Activated CD4-positive, CD25-positive, alpha-beta regulatory T cell treated with anti-CD3 and anti-CD28 coated beads, Interleukin-2, amount 50 U/mL, for 72 hours (primary cell): ENCODE data around the gene RASSF10.

ENCODE experiments used
- DNase-seq: peaks from one replicate; pipeline ENCODE4 v3.0.0; 2021

The RASSF10 gene

GRCh38 chr11:12995188-12995587 lies 13.9 kb upstream of the RASSF10 start:
- DNase-seq, result no peak

GRCh38 chr11:12995823-12996222 lies 13.3 kb upstream of the RASSF10 start:
- DNase-seq, result no peak

GRCh38 chr11:12997168-12997567 lies 11.9 kb upstream of the RASSF10 start:
- no peak for DNase-seq

GRCh38 chr11:12998336-12998735 lies 10.8 kb upstream of the RASSF10 start:
- no peak for DNase-seq

DNA sequence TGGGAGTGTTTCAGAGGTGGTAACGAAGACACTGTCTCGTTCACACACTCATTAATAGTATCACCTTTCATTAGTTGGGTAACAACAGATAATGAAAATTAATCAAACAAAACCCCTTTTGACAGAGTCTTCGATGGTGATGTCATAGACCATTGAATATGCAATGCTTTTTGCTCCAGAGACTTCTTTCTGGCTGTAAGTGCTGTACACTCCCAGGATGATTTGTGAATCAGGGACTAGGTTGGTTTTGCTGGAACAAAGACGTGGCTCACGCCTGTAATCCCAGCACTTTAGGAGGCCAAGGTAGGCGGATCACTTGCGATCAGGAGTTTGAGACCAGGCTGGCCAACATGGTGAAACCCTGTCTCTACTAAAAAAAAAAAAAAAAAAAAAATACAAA lies 9.5 kb upstream of the RASSF10 start:
- DNase-seq, result no peak

DNA sequence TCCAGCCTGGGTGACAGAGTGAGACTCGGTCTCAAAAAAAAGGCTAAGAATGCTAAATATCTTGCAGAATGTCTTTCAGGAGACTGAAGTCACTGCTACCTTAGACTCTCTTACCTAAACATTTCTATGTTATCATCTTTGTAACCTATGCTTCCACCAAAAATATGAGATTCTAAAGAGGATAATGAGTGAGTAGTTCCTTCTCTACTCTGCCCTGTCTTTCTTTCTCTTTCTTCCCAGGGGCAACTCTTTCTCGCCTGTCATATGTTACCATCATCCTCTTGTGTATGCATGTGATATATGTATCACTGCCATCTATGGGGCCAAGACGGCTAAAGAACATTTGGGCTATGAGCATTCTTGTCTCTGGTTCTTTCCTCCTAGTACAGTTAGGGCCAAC lies 9.0 kb upstream of the RASSF10 start:
- no peak for DNase-seq

DNA sequence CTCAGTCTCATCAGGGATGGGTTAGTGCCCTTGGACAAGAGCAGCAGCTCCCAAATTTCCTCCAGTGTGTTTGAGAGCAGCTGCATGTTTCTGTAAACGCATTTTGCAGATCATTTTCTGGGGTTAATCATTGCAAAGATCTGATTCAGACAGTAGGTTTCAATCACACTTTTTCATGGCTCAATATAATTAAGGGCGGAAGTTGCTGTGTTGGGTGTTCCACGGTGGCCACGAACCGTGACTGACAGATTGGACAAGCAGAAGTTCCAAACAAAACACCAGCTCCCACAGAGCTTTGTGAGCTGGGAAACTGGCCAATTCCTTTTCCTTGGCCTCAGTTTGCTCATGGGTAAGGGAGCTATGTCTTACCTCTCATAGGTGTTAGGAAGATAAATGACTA lies 8.4 kb upstream of the RASSF10 start:
- DNase-seq, result no peak

DNA sequence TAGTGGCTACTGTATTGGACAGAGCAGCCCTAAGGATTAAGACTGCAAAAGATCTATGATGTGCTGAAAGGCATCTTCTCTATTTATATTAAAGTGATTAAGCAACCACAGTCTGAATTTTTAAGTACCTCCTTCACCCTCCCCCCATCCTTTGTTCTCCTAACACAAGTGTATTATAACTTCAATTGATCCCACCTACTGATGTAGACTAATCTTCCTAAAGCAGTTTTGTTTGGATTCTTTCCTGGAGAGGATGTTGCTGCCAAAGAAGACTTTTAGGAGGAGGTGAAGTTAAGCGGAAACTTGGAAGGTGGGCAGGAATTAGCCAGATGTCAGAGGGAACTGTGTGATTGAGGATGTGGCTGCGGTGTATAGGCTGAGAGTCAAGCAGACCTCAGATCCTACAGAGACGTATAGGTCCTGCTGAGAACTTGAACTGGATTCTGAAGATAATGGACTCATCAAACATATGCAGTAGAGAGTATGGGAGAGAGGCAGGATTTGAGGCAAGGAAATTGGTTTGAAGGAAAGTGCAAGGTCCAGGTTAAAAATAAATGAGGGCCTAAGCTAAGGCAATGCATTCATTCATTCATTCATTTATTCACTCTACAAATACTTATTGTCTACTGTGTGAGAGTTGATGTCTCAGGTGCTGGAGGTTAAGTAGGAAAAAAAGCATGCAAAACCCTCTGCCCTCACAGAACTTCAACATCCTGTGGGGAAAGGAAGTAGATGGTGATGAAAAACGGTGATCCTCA lies 5.2 kb upstream of the RASSF10 start:
- no peak for DNase-seq

- DNase-seq, result no peak
These were observed 1.7 kb upstream of the RASSF10 start for GRCh38 chr11:13007182-13008060.

- no peak for DNase-seq
These were observed 1.1 kb upstream of the RASSF10 start for GRCh38 chr11:13008061-13008435.

DNA sequence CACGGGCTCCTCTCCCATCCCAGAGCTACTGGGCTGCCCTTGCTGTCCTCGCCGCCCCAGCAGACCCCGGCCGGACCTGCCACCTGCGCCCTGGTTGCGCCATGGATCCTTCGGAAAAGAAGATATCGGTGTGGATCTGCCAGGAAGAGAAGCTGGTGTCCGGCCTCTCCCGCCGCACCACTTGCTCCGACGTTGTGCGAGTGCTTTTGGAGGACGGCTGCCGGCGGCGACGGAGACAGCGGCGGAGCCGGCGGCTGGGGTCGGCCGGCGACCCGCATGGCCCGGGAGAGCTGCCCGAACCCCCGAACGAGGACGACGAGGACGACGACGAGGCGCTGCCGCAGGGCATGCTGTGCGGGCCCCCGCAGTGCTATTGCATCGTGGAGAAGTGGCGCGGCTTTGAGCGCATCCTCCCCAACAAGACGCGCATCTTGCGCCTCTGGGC lies 382 bp downstream of the RASSF10 start:
- DNase-seq, result no peak

DNA sequence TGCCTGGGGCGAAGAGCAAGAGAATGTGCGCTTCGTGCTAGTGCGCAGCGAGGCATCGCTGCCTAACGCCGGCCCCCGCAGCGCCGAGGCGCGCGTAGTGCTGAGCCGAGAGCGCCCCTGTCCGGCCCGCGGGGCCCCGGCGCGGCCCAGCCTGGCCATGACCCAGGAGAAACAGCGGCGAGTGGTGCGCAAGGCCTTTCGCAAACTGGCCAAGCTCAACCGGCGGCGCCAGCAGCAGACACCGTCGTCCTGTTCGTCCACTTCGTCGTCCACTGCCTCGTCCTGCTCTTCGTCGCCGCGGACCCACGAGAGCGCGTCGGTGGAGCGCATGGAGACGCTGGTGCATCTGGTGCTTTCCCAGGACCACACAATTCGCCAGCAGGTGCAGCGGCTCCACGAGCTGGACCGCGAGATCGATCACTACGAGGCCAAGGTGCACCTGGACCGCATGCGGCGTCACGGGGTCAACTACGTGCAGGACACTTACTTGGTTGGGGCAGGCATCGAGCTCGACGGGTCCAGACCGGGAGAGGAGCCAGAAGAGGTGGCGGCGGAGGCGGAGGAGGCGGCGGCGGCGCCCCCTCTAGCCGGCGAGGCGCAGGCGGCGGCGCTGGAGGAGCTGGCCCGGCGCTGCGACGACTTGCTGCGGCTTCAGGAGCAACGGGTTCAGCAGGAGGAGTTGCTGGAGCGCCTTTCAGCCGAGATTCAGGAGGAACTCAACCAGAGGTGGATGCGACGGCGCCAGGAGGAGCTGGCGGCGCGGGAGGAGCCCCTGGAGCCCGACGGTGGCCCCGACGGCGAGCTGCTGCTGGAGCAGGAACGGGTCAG lies 1.0 kb downstream of the RASSF10 start:
- no peak for DNase-seq

GRCh38 chr11:13010749-13011465 lies 1.8 kb downstream of the RASSF10 start:
- no peak for DNase-seq

DNA sequence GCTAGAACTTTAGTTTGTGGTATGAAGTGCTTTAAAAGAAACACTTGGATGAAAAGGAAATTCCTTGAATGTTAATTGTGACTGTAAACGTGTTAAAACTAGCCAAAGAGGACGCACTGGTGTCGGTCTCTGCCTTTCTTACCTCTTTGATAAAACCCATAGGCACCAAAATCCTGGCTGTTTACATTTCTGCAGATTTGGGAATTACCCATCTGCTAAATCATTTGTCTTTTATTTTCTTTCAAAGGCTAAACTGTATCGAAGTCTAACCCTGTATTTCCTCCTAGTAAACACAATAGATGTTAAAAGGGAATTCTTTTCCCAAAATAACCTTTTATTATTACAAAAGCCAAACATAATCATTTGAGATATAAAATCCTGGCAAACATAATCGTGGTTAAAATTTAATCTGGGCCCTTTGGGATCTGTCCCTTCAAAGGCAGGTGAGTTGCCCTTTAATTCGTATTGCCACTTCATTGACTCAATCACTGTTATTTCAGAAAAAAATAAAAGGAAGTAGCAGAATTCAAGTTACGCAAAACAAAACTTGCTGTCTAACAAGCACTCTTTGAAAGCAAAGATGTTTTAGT lies 2.4 kb downstream of the RASSF10 start:
- DNase-seq, result no peak

DNA sequence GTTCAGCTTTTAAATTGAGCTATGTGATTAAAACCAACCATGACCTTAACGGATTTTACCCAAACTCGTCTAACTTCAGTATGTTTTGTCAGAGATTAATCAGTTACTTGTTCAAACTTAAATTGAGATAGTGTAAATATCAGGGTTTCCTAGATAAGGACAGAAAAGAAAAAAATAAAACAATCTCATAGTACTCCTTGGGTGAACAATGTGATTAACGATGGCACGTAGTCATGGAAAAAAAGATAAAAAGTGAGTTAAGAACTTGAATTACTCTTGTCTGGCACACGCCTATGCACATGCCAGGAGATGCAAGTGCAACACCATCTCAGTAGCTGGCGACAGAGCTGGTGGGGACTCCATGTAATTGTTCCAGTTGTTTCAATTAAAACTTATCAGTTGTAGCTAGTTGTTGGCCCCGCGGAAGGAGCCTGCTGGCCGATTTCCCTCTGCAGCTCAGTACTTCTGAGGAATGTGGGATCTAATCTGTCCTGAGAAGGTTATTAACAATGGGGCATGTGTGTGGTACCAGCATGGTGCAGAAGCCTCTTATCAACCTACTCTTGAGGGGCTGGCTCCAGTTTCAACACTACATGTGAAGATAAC lies 3.0 kb downstream of the RASSF10 start:
- no peak for DNase-seq

- DNase-seq, result no peak
These were observed 4.0 kb downstream of the RASSF10 start for GRCh38 chr11:13013054-13013488.

GRCh38 chr11:13015753-13016152 lies 6.6 kb downstream of the RASSF10 start:
- no peak for DNase-seq

GRCh38 chr11:13016415-13016814 lies 7.3 kb downstream of the RASSF10 start:
- DNase-seq, result no peak

DNA sequence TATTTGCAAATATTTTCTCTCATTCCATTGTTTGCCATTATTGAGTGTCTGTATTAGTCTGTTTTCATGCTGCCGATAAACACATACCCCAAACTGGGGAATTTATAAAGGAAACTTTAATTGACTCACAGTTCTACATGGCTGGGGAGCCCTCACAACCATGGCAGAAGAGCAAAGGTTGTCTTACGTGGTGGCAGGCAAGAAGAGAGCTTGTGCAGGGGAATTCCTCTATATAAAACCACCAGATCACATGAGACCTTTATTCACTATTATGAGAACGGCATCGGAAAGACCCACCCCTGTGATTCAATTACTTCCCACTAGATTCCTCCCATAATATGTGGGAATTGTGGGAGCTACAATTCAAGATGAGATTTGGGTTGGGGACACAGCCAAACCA lies 10.2 kb downstream of the RASSF10 start:
- no peak for DNase-seq

- DNase-seq, result no peak
These were observed 14.3 kb downstream of the RASSF10 start for GRCh38 chr11:13023423-13023822.

DNA sequence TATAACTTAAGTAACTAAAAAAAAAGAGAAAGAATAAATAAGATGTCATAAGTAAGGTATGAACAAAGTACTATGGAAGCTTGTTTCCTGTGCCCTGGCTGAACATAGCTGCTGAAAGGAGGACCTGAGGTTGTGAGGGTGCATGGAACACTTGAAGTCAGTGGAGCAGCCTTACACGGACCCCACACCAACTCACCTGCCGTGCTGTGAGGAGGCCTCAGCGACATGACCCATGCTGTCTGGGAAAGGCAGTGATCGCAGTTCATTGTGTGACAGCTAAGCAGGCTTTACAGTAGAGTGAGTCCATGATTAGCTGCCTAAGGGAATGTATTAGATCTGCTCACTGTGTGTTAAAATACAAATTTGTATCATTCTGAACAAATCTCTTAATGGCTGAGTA lies 17.6 kb downstream of the RASSF10 start:
- DNase-seq, result no peak

GRCh38 chr11:13028322-13028721 lies 19.2 kb downstream of the RASSF10 start:
- DNase-seq, result no peak
